ENCODE data around the gene RAX.

DNA sequence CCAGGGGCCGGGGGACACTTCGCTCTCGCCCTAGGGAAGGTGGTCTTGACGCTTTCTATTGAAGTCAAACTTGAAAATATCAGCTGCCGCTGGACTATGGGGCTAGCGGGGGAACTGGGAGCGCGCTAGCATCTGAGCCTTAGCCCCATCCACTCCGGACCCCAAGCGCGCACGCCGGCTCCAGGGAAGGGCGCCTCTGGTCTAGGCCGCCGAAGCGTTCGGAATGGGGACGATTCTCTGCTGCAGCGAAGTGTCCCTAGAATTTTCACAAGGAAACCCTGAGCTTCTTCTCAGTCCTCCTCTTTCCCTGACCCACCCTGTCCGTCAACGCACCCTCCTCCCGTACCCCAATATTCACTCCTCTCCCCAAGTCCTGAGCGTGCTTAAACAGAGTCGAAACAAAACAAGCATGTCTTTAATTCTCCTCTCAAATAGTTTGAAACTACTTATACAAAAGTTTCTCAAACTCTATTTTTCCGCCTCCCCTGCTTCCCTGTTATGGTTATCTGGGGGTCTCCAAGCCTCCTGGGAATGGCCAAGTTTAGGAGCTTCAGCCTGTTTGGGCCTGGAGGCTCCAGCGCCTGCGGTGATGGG, 5.0 kb downstream of the RAX start:
- TF ChIP-seq POLR2A (IDR thresholded peaks at IDR 0.05) (no peak), POLR2AphosphoS5 (IDR thresholded peaks at IDR 0.05; ENCODE audit: insufficient read depth in 1 of 2, low read depth in 1 of 2) (no peak)
- TF ChIP-seq, protein P1, sequence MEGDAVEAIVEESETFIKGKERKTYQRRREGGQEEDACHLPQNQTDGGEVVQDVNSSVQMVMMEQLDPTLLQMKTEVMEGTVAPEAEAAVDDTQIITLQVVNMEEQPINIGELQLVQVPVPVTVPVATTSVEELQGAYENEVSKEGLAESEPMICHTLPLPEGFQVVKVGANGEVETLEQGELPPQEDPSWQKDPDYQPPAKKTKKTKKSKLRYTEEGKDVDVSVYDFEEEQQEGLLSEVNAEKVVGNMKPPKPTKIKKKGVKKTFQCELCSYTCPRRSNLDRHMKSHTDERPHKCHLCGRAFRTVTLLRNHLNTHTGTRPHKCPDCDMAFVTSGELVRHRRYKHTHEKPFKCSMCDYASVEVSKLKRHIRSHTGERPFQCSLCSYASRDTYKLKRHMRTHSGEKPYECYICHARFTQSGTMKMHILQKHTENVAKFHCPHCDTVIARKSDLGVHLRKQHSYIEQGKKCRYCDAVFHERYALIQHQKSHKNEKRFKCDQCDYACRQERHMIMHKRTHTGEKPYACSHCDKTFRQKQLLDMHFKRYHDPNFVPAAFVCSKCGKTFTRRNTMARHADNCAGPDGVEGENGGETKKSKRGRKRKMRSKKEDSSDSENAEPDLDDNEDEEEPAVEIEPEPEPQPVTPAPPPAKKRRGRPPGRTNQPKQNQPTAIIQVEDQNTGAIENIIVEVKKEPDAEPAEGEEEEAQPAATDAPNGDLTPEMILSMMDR (IDR thresholded peaks at IDR 0.05): no peak
